ENCODE data around the gene FSTL4. TPM values are rescaled to one million over a fixed set of nuclear protein-coding genes. Genes with fewer than 3 reads are reported as not detected.

The FSTL4 gene
- total and polyA plus RNA-seq, 2 of the 4 experiments (the other 2 are of a cell fraction) = 0.18 TPM; not detected in 1

- in situ Hi-C loops (cut with MboI; ENCODE audit: low sequenced_read_pairs) (no loop called here), dilution Hi-C loops (cut with HindIII; ENCODE audit: low sequenced_read_pairs, unreplicated experiment) (no loop called here), intact Hi-C loops (cut with micrococcal nuclease) (no loop called here)
- Histone ChIP-seq H3K4me2 (ENCODE audit: low read depth, low read length) (no peak overlapping the region), H2AK5ac (ENCODE audit: low read depth, low read length) (no peak overlapping the region), H4K5ac (ENCODE audit: low read depth, low read length) (no peak overlapping the region), H2BK5ac (ENCODE audit: low read depth, low read length, poor library complexity, severe bottlenecking) (no peak overlapping the region), H3K4me3 (ENCODE audit: insufficient read depth, low read depth, low read length) (no peak overlapping the region), H3K9me3 (ENCODE audit: control insufficient read depth, insufficient read depth, low read length) (no peaks in the 10 kb centered on the region), H3K27ac (ENCODE audit: insufficient read depth, low read length) (no peak overlapping the region), H3K9ac (ENCODE audit: low read depth, low read length) (no peak overlapping the region), H3K27me3 (ENCODE audit: control insufficient read depth, insufficient read depth, low read length) (peaks cover 9% of the 10 kb centered on the region; the same call in 1 of the 2 replicates), H3K23ac (ENCODE audit: low read depth, low read length) (no peak overlapping the region), H2BK15ac (ENCODE audit: low read depth, low read length) (no peak overlapping the region), H4K20me1 (ENCODE audit: insufficient read depth, low read length) (no peaks in the 10 kb centered on the region), H4K8ac (ENCODE audit: low read depth in 2 of 2, low read length in 2 of 2) (no peak overlapping the region), H3K18ac (ENCODE audit: low read depth, low read length) (no peak overlapping the region), H3K79me1 (ENCODE audit: low read depth in 1 of 2, low read length in 2 of 2) (no peaks in the 10 kb centered on the region), H2BK20ac (ENCODE audit: low read depth, low read length) (no peak overlapping the region), H3K4ac (ENCODE audit: low read depth, low read length) (no peak overlapping the region), H3K36me3 (ENCODE audit: control insufficient read depth, insufficient read depth, low read length) (no peaks in the 10 kb centered on the region), H2BK120ac (ENCODE audit: low read depth, low read length) (no peak overlapping the region), H4K91ac (ENCODE audit: insufficient read depth, low read depth, low read length) (no peak overlapping the region), H3K4me1 (ENCODE audit: control insufficient read depth, insufficient read depth, low read length) (no peaks in the 10 kb centered on the region), H3K14ac (replicated peaks; ENCODE audit: low read depth, low read length) (no peak overlapping the region), H3K9me1 (ENCODE audit: insufficient read depth, low read length) (no peaks in the 10 kb centered on the region), H2AFZ (replicated peaks; ENCODE audit: low read length, poor library complexity) (no peak overlapping the region), H2AK9ac (replicated peaks; ENCODE audit: low read depth, low read length, poor library complexity) (no peak overlapping the region), H3K56ac (ENCODE audit: extremely low read depth, insufficient read depth, low read length) (no peak overlapping the region)
- WGBS, 2 experiments (ENCODE audit: extremely low coverage in 2 of 2, insufficient read length in 1 of 2) = no CpG with 5 or more reads among the region's 5 CpGs
- no peak for DNase-seq
- ChIA-PET POLR2A (ENCODE audit: unreplicated experiment) (no interaction called here), CTCF (no interaction called here)
- no peak for ATAC-seq (ENCODE audit: low read depth)
- TF ChIP-seq RFX5 (IDR thresholded peaks at IDR 0.05; ENCODE audit: low read depth, low read length) (no peak), CTCF (conservative IDR thresholded peaks at IDR 0.05; ENCODE audit: low read depth, low read length) (no peak), MAZ (IDR thresholded peaks at IDR 0.05; ENCODE audit: borderline replicate concordance, low read depth, low read length) (no peak), POLR2A (IDR thresholded peaks at IDR 0.05; ENCODE audit: low read depth, low read length) (no peak), FOS (IDR thresholded peaks at IDR 0.05; ENCODE audit: low read depth, low read length) (no peak), BHLHE40 (IDR thresholded peaks at IDR 0.05; ENCODE audit: low read depth, low read length) (no peak), NFE2L2 (IDR thresholded peaks at IDR 0.05; ENCODE audit: low read depth, low read length) (no peak), SMC3 (IDR thresholded peaks at IDR 0.05; ENCODE audit: low read depth, low read length) (no peak), CEBPB (IDR thresholded peaks at IDR 0.05; ENCODE audit: low read depth, low read length) (no peak), MXI1 (IDR thresholded peaks at IDR 0.05; ENCODE audit: borderline replicate concordance, low read depth, low read length) (no peak), RAD21 (IDR thresholded peaks at IDR 0.05; ENCODE audit: low read length) (no peak), MAFK (IDR thresholded peaks at IDR 0.05; ENCODE audit: low read depth, low read length) (no peak), RCOR1 (IDR thresholded peaks at IDR 0.05; ENCODE audit: insufficient replicate concordance, low read length) (no peak), CHD1 (IDR thresholded peaks at IDR 0.05; ENCODE audit: low read depth, low read length) (no peak)
- TF ChIP-seq, protein P1, sequence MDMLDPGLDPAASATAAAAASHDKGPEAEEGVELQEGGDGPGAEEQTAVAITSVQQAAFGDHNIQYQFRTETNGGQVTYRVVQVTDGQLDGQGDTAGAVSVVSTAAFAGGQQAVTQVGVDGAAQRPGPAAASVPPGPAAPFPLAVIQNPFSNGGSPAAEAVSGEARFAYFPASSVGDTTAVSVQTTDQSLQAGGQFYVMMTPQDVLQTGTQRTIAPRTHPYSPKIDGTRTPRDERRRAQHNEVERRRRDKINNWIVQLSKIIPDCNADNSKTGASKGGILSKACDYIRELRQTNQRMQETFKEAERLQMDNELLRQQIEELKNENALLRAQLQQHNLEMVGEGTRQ (IDR thresholded peaks at IDR 0.05; ENCODE audit: low read depth, low read length) = no peak
- TF ChIP-seq, protein P2, sequence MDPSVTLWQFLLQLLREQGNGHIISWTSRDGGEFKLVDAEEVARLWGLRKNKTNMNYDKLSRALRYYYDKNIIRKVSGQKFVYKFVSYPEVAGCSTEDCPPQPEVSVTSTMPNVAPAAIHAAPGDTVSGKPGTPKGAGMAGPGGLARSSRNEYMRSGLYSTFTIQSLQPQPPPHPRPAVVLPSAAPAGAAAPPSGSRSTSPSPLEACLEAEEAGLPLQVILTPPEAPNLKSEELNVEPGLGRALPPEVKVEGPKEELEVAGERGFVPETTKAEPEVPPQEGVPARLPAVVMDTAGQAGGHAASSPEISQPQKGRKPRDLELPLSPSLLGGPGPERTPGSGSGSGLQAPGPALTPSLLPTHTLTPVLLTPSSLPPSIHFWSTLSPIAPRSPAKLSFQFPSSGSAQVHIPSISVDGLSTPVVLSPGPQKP (IDR thresholded peaks at IDR 0.05; ENCODE audit: borderline replicate concordance, low read depth, low read length) = no peak
- no TSS peak for BruUV-seq (replicated peaks)
These were observed 315.7 kb downstream of the FSTL4 start for GRCh38 chr5:133296624-133297023.

Measured in IMR-90 (cell line).